GM12878 (cell line): ENCODE measurements around the gene GSK3A. TPM values are rescaled to one million over a fixed set of nuclear protein-coding genes. Genes with fewer than 3 reads are reported as not detected.
A peak's percentile ranks its signal among the peaks of the same experiment; 100 is the strongest.

Experiments
- ATAC-seq: fragments of 200-7000 bp; cut with Tn5 transposase; 3 replicates; pipeline ENCODE4 v1.9.1; 2020; ENCODE audit warnings: mild to moderate bottlenecking, moderate library complexity
- BruUV-seq: library from RNA; stranded (reverse); fragments of 400-500 nt; replicated peaks from 2 replicates; lab custom pipeline; 2021; lab: Mats Ljungman, UMichigan
- CTCF ChIA-PET: fragments of 300-600 bp; sonication (Branson Sonifier 250); formaldehyde crosslinking; extraction: SDS; loops from one replicate; lab custom pipeline; 2021; ENCODE audit warnings: inconsistent platforms; lab: Yijun Ruan, JAX
- POLR2A ChIA-PET: fragments of 350-600 bp; formaldehyde crosslinking; extraction: SDS; loops from one replicate; lab custom pipeline; 2021; ENCODE audit warnings: inconsistent platforms; lab: Charles Lee
- RAD21 ChIA-PET: fragments of 300-600 bp; sonication (Branson Sonifier 250); formaldehyde crosslinking; loops from one replicate; lab custom pipeline; 2023; ENCODE audit warnings: antibody characterized with exemption; ENCODE audit not compliant: unreplicated experiment; lab: Charles Lee
- SMC1A ChIA-PET: fragments of 300-600 bp; sonication (Branson Sonifier 250); formaldehyde crosslinking; loops from one replicate; lab custom pipeline; 2023; ENCODE audit not compliant: unreplicated experiment, uncharacterized antibody; lab: Charles Lee
- DNase-seq: peaks from one replicate; pipeline ENCODE4 v3.0.0-alpha.2; 2011; ENCODE audit warnings: low read depth, low spot score
- FAIRE-seq: peaks from 3 replicates; lab custom pipeline; 2011; peaks lifted over from hg19 to GRCh38; lab: Jason Lieb, UNC
- H2AFZ ChIP-seq: 2 replicates; pipeline ENCODE4 v1.6.0; 2011; ENCODE audit warnings: low read depth, low read length, control low read depth; ENCODE audit not compliant: control insufficient read depth
- H3K27ac ChIP-seq: 2 replicates; pipeline ENCODE4 v1.5.1; 2011; ENCODE audit warnings: control low read depth; ENCODE audit not compliant: control insufficient read depth, insufficient read depth
- H3K27me3 ChIP-seq, 2 experiments: replicated peaks in 1 of 2; 2 replicates each; pipeline versions ENCODE4 v1.6.0 to v1.6.1; 2011; ENCODE audit warnings: low read length in 1 of 2; ENCODE audit not compliant: control insufficient read depth in 2 of 2, insufficient read depth in 2 of 2
- H3K36me3 ChIP-seq, 2 experiments: 2 replicates each; pipeline ENCODE4 v1.5.1; 2011; ENCODE audit warnings: low read length in 1 of 2; ENCODE audit not compliant: control insufficient read depth in 2 of 2, insufficient read depth in 2 of 2
- H3K4me1 ChIP-seq: 2 replicates; pipeline ENCODE4 v1.6.1; 2011; ENCODE audit warnings: mild to moderate bottlenecking, low read length, moderate library complexity, mixed read lengths; ENCODE audit not compliant: control insufficient read depth, insufficient read depth
- H3K4me2 ChIP-seq: 2 replicates; pipeline ENCODE4 v1.6.0; 2011; ENCODE audit warnings: control low read depth; ENCODE audit not compliant: control insufficient read depth, insufficient read depth
- H3K4me3 ChIP-seq: fragments of 200-600 bp; sonication (generic); 2 replicates; pipeline ENCODE4 v1.5.1; 2016
- H3K79me2 ChIP-seq: 2 replicates; pipeline ENCODE4 v1.6.0; 2011; ENCODE audit warnings: low read length; ENCODE audit not compliant: control insufficient read depth, insufficient read depth
- H3K9ac ChIP-seq: 2 replicates; pipeline ENCODE4 v1.8.0; 2011; ENCODE audit warnings: low read length, control low read depth, mixed read lengths; ENCODE audit not compliant: control insufficient read depth, insufficient read depth
- H3K9me3 ChIP-seq: replicated peaks from 3 replicates; pipeline ENCODE4 v1.5.1; 2011; ENCODE audit warnings: mild to moderate bottlenecking, low read length; ENCODE audit not compliant: control insufficient read depth, insufficient read depth
- H4K20me1 ChIP-seq: 2 replicates; pipeline ENCODE4 v1.6.0; 2011; ENCODE audit not compliant: control insufficient read depth, insufficient read depth
- CEBPZ ChIP-seq: fragments of 150-350 bp; IDR thresholded peaks from 2 replicates; pipeline ENCODE4 v1.6.1; 2016; ENCODE audit warnings: low read depth, low read length
- CREM ChIP-seq: IDR thresholded peaks from 2 replicates; pipeline ENCODE4 v1.6.1; 2014; ENCODE audit warnings: antibody characterized with exemption, low read depth
- DPF2 ChIP-seq: fragments of 450-650 bp; IDR thresholded peaks from 2 replicates; pipeline ENCODE4 v1.6.1; 2017; ENCODE audit warnings: mild to moderate bottlenecking
- EED ChIP-seq: sonication (generic); IDR thresholded peaks from 2 replicates; pipeline ENCODE4 v1.6.1; 2016; ENCODE audit warnings: antibody characterized with exemption, low read depth
- EP300 ChIP-seq, 2 experiments: fragments of 150-350 bp in 1 of 2; IDR thresholded peaks; 2 replicates each; pipeline ENCODE4 v1.6.1; 2011 to 2012; ENCODE audit warnings: low read depth in 2 of 2, low read length in 2 of 2, borderline replicate concordance in 1 of 2, improper control_type of control experiment in 1 of 2, inconsistent platforms in 1 of 2; ENCODE audit not compliant: control insufficient read depth in 1 of 2
- HDGF ChIP-seq: fragments of 450-650 bp; IDR thresholded peaks from 2 replicates; pipeline ENCODE4 v1.6.1; 2016; ENCODE audit warnings: antibody characterized with exemption
- IKZF2 ChIP-seq, 2 experiments: fragments of 450-650 bp; IDR thresholded peaks; 2 replicates each; pipeline ENCODE4 v1.6.1; 2017; ENCODE audit warnings: mild to moderate bottlenecking in 2 of 2, moderate library complexity in 2 of 2
- MEF2A ChIP-seq: IDR thresholded peaks from 2 replicates; pipeline ENCODE4 v1.6.1; 2011; ENCODE audit warnings: low read depth, mild to moderate bottlenecking, low read length, moderate library complexity; ENCODE audit not compliant: insufficient read depth
- MXI1 ChIP-seq: fragments of 150-350 bp; IDR thresholded peaks from 2 replicates; pipeline ENCODE4 v1.6.1; 2011; ENCODE audit warnings: low read depth, mild to moderate bottlenecking, inconsistent platforms, low read length, improper control_type of control experiment
- NFYB ChIP-seq: IDR thresholded peaks from 2 replicates; pipeline ENCODE4 v1.6.1; 2011; ENCODE audit warnings: low read depth, mild to moderate bottlenecking, low read length, improper control_type of control experiment, moderate library complexity; ENCODE audit not compliant: insufficient read depth
- POLR2A ChIP-seq: IDR thresholded peaks from 2 replicates; pipeline ENCODE4 v1.6.1; 2011; ENCODE audit warnings: low read depth, mild to moderate bottlenecking, low read length
- SREBF1 ChIP-seq: IDR thresholded peaks from 2 replicates; pipeline ENCODE4 v1.6.1; 2012; ENCODE audit warnings: mild to moderate bottlenecking, low read length
- STAT1 ChIP-seq: fragments of 450-650 bp; conservative IDR thresholded peaks from 2 replicates; pipeline ENCODE4 v1.6.1; 2014; ENCODE audit warnings: antibody characterized with exemption, mild to moderate bottlenecking
- STAT3 ChIP-seq: IDR thresholded peaks from 2 replicates; pipeline ENCODE4 v1.6.1; 2011; ENCODE audit warnings: low read depth, low read length, improper control_type of control experiment
- TARDBP ChIP-seq: IDR thresholded peaks from 2 replicates; pipeline ENCODE4 v1.6.1; 2016; ENCODE audit warnings: borderline replicate concordance
- USF1 ChIP-seq: IDR thresholded peaks from 2 replicates; pipeline ENCODE4 v1.6.1; 2011; ENCODE audit warnings: borderline replicate concordance, low read depth, mild to moderate bottlenecking, moderate library complexity, mixed read lengths, low read length; ENCODE audit not compliant: insufficient read depth; ENCODE audit errors: extremely low read length
- ZNF384 ChIP-seq: IDR thresholded peaks from 2 replicates; pipeline ENCODE4 v1.6.1; 2012; ENCODE audit warnings: low read depth, mild to moderate bottlenecking, low read length, improper control_type of control experiment, borderline replicate concordance
- WGBS: methylation state at CpG from one replicate; pipeline ENCODE4 v1.1.6; 2016; ENCODE audit warnings: low lambda C conversion rate; ENCODE audit not compliant: insufficient replicate concordance, insufficient coverage; ENCODE audit errors: missing lambda C conversion rate; 5-methylcytosine and 5-hydroxymethylcytosine counted together
- in situ Hi-C: fragments of 300-500 bp; cut with MboI; formaldehyde crosslinking; loops from 9 replicates; pipeline ENCODE4 v1.14.3; 2018; ENCODE audit warnings: mixed read lengths
- intact Hi-C: fragments of 100-400 bp; cut with micrococcal nuclease; formaldehyde crosslinking; loops from one replicate; pipeline ENCODE4 v1.14.2; 2022; ENCODE audit not compliant: unreplicated experiment
- polyA plus RNA-seq, 11 experiments: library from polyadenylated mRNA; depleted of rRNA in 4 of 11; unstranded in 6 of 11; stranded (reverse) in 5 of 11; fragments of >200 nt; fragmentation: Nextera tagmentation in 4 of 11; fragmentation: Illumina TruSeq in 1 of 11; extraction: Ambion mirVana in 4 of 11; extraction: Trizol in 1 of 11; gene quantifications; 1 replicate in 1 of 11; 2 replicates in 10 of 11; pipeline versions ENCODE4 v1.2.1 to v1.2.3, GENCODE V29; 2011 to 2016; ENCODE audit warnings: inconsistent platforms in 2 of 11, missing spikeins in 2 of 11, low read depth in 1 of 11
- total RNA-seq, 4 experiments: library from RNA; depleted of rRNA in 3 of 4; stranded (reverse); fragments of >200 nt in 3 of 4; fragmentation: Illumina TruSeq in 1 of 4; extraction: Trizol in 1 of 4; gene quantifications; 2 replicates each; pipeline versions ENCODE4 v1.2.1 to v1.2.3, GENCODE V29; 2013 to 2021

GSK3A gene
- total and polyA plus RNA-seq, 10 of the 15 experiments (the other 5 are each of a cell fraction or from before 2014, with no cell fraction given), result 1.00 to 47.9 (median 15.2) TPM

GRCh38 chr19:42268704-42269477, 26.5 kb upstream of the GSK3A start, which contains the start of gene CIC:
CIC (plus strand) TSS chr19:42269252; CDS start chr19:42271784, 2,532 bp downstream.
- no peaks in the 10 kb centered on the region for H4K20me1 ChIP-seq
- H2AFZ ChIP-seq, result peak within 1 kb of the TSS; percentile 100
- RAD21 ChIA-PET, result interaction anchor here (0.7 to 3.1 kb wide), 4 partner anchors 11 to 136 kb away, joined by 3 to 23 read pairs (median 8); partner anchors contain the start of gene GSK3A
- H3K36me3 ChIP-seq, result peaks cover 0 to 15% of the 10 kb centered on the region in 2 experiments; a peak in 3 of 4 replicates
- peak within 1 kb of the TSS; percentile 99 for H3K4me2 ChIP-seq
- POLR2A ChIA-PET, result interaction anchor here (0.7 to 3.2 kb wide), 4 partner anchors 10 to 127 kb away, joined by 4 to 24 read pairs (median 12); partner anchors contain the start of gene GSK3A
- H3K79me2 ChIP-seq, result peaks cover 27% of the 10 kb centered on the region
- WGBS, result under 1% methylated on average over 36 of the region's 52 CpGs
- FAIRE-seq (peak; percentile 100), ATAC-seq (peak; percentile 90), DNase-seq (peak; percentile 100)
- H3K9me3 ChIP-seq, result no peaks in the 10 kb centered on the region
- CTCF ChIA-PET, result interaction anchor here (1.2 to 3.2 kb wide), 4 partner anchors 11 to 26 kb away, joined by 3 to 39 read pairs (median 10); partner anchors contain the start of gene GSK3A
- H3K9ac ChIP-seq, result peak within 1 kb of the TSS; percentile 99
- intact Hi-C loops, result loop anchor here (1.0 to 2.0 kb wide), 3 partner anchors 14 to 26 kb away; partner anchors contain the start of gene ERF
- peaks cover 15% of the 10 kb centered on the region for H3K4me1 ChIP-seq
- in situ Hi-C loops, result no loop called here
- peak within 1 kb of the TSS; percentile 100 for H3K27ac ChIP-seq
- no peaks in the 10 kb centered on the region for H3K27me3 ChIP-seq
- SMC1A ChIA-PET, result interaction anchor here (1.1 to 3.2 kb wide), 2 partner anchors 10 to 30 kb away, joined by 3 to 24 read pairs; no protein-coding TSS in a partner anchor
- BruUV-seq, result no TSS peak
- H3K4me3 ChIP-seq, result peak within 1 kb of the TSS; percentile 91
- TF ChIP-seq EED, result no peak
- peak; percentile 93 for TF ChIP-seq NFYB
- peak in 1 of 2 experiments; percentile 65; a peak in 1 of 4 replicates for TF ChIP-seq IKZF2 (IDR thresholded peaks at IDR 0.05)
- TF ChIP-seq CEBPZ, result peak; percentile 99
- no peak for TF ChIP-seq USF1
- peak; percentile 38; the same call in 1 of the 2 replicates for TF ChIP-seq MXI1
- peak; percentile 97 for TF ChIP-seq ZNF384
- no peak for TF ChIP-seq MEF2A
- TF ChIP-seq POLR2A, result peak; percentile 50; the same call in 1 of the 2 replicates
- peak; percentile 78 for TF ChIP-seq SREBF1
- TF ChIP-seq EP300 (IDR thresholded peaks at IDR 0.05; ENCODE audit: borderline replicate concordance in 1 of 2, control insufficient read depth in 1 of 2, low read depth in 2 of 2, low read length in 2 of 2), result no peak
- peak; percentile 10; the same call in 1 of the 2 replicates for TF ChIP-seq STAT1
- TF ChIP-seq TARDBP, result peak; percentile 80
- no peak for TF ChIP-seq HDGF
- TF ChIP-seq STAT3, result no peak
- TF ChIP-seq DPF2, result peak; percentile 100
- peak; percentile 88 for TF ChIP-seq CREM
